ENCODE data around the gene EHF.

DNA sequence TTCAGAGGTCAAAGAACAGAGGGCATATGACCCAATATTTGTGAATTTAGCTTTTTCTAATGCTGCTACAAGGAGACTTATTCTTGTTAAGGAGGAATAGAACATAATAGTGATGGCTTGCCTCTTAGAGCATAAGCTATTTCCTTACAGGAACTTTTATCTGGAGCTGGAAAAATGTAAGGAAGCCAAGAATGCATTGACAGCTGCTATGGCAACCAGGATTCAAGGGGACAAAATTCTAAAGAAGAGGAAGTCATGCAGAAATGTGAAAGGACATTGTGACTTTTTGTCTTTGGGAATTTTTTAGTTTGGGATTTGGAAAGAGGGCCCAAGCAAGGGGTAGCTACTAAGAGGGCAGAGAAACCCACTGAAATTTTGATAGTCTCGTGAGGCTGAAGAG lies 51.1 kb downstream of the EHF start:
- TF ChIP-seq, protein P1, sequence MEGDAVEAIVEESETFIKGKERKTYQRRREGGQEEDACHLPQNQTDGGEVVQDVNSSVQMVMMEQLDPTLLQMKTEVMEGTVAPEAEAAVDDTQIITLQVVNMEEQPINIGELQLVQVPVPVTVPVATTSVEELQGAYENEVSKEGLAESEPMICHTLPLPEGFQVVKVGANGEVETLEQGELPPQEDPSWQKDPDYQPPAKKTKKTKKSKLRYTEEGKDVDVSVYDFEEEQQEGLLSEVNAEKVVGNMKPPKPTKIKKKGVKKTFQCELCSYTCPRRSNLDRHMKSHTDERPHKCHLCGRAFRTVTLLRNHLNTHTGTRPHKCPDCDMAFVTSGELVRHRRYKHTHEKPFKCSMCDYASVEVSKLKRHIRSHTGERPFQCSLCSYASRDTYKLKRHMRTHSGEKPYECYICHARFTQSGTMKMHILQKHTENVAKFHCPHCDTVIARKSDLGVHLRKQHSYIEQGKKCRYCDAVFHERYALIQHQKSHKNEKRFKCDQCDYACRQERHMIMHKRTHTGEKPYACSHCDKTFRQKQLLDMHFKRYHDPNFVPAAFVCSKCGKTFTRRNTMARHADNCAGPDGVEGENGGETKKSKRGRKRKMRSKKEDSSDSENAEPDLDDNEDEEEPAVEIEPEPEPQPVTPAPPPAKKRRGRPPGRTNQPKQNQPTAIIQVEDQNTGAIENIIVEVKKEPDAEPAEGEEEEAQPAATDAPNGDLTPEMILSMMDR (IDR thresholded peaks at IDR 0.05) = no peak
- no peak for TF ChIP-seq ZFX (IDR thresholded peaks at IDR 0.05; ENCODE audit: borderline replicate concordance)

All from 22Rv1 (cell line).